ENCODE measurements around the gene CD2. TPM values are rescaled to one million over a fixed set of nuclear protein-coding genes. Genes with fewer than 3 reads are reported as not detected.

Gene CD2
- total RNA-seq, 1 donor from 2014 or later = not detected

DNA sequence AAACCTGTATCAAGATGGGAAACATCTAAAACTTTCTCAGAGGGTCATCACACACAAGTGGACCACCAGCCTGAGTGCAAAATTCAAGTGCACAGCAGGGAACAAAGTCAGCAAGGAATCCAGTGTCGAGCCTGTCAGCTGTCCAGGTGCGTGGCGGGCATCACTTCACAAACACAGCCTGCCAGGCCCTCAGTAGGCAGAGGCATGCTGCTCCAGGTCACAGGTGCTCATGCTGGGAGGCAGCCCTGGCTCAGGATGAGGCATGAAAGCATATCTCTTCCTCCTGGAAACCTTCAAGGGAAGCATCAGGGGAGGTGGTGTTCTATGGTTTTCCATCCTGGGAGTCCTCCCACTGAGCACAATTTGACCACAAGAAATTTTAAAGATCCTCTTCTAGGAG lies 6.3 kb downstream of the CD2 start:
- no peak for DNase-seq (ENCODE audit: low read depth, low spot score)

DNA sequence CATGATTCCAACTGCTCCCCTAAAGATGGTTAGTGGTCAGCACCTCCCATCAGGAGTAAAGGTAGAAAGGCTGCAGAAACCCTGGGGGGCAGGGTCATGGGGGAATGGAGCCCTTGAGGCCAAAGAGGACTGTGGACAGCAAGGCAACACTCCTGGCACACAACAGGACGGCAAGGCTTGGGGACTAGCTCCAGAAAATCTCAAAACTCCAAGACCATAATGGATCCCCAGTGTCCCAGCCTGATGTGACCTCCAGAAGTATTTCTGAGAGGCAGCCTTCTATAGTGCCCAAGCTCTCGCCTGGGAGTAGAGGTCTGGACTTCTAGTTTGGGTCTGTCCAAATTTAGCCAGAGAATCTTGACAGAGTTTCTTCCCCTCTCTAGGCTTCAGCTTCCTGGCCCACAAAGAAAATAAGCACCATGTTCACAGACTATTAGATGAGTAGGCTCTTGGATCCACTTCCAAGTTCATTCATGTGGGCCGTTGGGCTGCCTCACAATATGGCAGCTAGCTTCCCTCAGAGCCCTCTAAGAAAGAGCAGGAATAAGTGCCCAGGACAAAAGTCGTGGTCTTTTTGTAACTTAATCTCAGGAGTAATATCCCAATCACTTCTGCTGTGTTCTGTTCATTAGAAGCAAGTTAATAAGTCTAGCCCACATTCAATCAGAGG lies 6.9 kb downstream of the CD2 start:
- no peak for DNase-seq (ENCODE audit: low read depth, low spot score)

DNA sequence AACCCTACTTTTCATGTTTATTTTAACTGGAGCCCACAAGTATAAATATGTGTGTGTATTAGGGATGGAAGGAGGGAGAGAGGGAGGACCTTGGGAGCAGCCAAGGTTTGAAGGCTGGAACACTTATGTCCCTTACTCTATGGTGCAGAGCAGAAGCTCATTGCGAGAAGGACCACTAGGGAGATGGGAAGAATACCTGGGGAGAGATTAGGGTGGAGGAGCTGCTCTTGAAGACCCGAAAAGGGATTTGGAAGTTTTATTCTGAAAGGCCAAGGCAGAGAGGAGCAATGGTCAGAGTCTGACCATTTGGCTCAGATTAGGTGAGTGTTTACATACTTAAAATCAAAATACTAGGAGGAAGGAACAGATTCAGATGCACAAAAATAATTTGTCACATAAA lies 8.1 kb downstream of the CD2 start:
- no peak for DNase-seq (ENCODE audit: low read depth, low spot score)

DNA sequence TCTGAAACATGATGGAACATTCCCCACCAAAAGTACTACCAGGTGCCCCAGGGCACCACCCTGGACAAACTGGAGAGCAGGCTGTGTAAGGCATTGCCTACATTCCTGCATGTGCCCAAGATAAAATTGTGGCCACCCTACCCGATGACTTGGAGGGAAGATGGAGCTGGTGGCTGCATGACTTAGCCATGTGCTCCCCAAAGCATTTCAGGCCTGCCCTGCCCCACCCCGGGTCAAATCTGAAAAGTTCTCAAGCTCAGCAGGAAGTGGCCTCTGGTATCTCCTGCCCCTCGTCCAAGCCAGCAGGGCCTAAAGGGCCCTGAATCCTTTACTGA lies 8.5 kb downstream of the CD2 start:
- no peak for DNase-seq (ENCODE audit: low read depth, low spot score)

DNA sequence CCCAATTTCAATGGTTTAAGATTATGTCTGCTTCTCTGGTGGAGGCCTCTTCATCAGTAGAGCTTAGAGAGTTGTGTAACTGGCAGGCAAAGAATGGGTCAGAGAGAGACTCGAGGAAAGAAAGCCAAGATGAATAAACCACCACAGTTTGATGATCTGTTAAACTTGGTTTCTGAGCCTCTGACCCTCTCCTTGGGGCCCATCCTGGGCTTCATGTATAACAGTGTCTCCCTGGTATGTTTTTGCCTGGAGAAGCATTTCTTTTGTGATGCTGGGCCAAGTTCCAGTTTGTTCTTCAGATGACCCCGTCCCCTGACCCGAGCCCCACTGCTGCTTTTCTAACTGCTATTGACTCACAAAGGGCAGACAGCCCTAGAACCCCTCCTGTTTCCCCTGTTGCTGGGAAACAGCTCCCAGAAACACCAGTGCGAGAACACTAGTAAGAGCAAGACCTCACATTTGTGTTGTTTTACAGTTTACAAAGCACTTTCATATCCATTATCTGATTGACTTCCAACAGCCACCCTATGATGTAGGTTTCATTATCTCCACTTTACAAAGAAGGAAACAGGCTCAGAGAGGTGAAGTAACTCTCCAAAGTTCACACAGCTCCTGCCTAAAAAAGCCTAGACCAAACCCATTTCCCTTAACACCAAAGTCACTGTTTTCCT lies 9.0 kb downstream of the CD2 start:
- DNase-seq (ENCODE audit: low read depth, low spot score) = no peak

DNA sequence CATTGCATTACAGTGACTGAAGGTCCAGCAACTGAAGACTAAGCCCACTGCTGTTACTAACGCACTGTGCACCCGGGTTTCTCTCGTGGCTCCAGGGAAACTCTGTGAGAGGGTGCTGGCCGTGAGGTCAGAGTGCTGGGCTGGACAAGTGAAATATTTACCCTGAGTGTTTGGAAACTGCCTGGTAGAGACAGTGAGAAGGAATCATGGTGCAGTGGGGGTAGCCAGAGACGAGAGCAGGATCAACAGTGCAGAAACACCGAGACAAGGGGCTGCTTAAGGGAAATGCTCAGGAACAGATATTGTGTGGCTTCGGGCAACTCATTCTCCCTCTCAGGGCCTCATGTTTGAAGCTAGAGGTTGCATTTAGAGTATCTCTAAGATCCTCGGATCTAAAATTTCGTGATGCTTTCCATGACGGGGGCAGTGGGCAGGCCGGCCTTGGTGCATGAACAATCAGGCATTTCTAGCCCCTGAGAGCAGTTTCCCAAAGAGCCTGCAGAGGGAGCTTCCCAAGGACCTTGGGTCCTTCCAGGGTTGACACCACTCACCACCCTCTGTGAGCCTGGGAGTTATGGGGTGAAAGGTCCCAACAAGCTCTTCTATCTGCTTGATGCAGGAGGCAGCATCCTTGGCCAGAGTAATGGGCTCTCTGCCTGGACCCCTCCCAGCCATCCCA lies 9.7 kb downstream of the CD2 start:
- DNase-seq (ENCODE audit: low read depth, low spot score) = no peak

DNA sequence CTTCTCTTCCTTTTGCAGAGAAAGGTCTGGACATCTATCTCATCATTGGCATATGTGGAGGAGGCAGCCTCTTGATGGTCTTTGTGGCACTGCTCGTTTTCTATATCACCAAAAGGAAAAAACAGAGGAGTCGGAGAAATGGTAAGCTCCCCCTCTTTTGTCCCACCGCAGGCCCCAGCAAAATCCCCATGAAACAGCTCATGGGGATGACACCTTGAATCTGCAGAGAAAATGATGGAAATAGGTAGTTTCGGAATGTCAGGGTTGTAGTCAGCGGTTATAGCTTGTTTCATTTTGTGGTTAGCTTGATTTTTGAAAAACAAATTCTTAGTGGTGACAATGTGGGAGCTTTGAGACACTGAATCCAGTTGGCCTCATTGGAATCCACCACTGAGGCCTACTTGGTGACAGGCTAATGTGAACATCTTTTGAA lies 10.3 kb downstream of the CD2 start:
- no peak for DNase-seq (ENCODE audit: low read depth, low spot score)

DNA sequence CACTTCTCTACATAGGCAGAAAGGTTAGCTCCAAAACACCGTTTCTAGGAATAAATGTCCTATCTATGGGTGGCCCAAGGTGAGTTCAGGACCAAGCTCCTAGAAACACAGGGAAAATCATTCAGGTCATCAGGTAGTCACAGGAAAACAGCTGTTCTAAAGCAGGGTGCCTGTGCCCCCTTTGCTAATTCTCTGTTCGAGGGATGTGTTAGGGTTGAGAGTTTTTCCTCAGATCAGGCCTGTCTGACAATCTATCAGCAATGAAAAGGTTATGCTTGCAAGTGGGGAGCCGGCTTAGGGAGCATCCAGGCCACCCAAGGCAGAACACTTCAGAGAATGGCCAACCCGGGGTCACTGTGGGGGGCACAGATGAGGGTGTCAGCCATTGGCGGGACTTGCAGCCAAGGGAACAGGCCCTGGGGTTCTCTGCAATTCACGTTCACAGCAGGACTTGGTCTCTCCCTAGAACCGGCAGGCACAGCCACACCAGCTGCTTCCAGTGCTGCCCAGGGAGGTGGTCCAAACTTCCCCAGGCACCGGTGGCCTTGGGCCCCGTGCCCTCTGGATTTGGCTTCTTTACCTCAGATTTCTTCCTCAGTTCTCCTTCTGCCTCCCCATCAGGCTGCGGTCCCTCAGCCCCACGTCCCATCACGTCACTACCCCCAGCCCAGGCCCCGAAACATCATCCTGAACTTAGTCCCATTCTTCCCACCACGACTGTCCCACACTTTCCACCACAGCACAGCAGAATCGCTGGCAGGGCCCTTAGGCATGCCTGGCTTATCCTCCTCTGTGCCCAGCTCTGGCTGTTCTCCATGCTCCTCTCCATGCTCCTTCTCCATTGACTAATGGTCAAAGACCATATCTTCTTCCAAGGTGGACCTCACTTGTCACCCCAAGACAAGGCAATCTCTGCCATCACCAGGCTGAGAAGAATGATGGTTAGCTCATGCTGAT lies 11.0 kb downstream of the CD2 start:
- DNase-seq (ENCODE audit: low read depth, low spot score) = no peak

DNA sequence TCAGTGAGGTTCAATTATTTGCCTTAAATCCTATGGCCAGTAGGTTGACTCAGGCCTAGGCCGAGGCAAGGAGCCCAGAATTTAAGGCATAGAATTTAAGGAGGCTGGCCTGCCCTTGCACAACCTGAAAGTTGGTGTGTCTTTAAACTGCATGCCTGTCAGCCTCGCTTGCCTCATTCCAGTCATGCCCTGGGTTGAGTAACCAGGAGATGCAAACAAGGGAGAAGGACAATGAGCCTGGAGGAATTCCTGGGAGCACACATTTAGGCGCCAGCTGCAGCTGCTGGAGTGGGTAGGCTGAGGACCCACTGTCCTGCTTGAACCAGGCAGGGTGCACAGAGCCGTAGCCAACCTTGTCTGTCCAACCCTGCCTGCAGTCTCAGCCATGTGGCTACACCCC lies 11.7 kb downstream of the CD2 start:
- DNase-seq (ENCODE audit: low read depth, low spot score) = no peak

DNA sequence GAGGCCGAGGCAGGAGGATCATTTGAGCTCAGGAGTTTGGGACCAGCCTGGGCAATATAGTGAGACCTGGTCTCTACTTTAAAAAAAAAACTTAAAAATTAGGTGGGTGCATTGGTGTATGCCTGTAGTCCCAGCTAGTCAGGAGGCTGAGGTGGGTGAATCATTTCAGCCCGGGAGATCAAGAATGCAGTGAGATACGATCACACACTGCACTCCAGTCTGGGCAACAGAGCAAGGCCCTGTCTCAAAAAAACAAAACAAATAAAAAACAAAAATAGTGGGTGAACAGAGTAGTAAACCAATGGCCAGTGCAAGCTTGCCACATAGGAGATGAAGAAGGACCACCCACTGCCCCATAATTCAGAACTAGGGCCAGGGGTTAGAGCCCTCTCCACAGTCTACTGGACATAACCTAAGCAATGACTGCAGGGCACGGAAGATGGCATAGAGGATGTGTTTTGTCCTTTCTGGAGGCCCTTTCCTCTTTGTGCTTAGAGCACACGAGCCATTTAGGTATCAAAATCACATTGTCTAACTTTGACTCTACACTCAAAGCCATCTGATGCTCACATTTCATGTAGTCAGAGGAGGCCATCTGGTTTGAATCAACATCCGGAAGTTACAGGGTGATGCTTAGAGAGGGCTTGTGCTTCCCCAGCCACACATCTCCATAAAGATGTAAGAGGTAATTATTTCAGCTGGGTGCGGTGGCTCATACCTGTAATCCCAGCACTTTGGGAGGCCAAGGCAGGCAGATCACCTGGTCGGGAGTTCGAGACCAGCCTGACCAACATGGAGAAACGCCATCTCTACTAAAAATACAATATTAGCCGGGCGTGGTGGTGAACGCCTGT lies 12.6 kb downstream of the CD2 start:
- DNase-seq (ENCODE audit: low read depth, low spot score) = no peak

DNA sequence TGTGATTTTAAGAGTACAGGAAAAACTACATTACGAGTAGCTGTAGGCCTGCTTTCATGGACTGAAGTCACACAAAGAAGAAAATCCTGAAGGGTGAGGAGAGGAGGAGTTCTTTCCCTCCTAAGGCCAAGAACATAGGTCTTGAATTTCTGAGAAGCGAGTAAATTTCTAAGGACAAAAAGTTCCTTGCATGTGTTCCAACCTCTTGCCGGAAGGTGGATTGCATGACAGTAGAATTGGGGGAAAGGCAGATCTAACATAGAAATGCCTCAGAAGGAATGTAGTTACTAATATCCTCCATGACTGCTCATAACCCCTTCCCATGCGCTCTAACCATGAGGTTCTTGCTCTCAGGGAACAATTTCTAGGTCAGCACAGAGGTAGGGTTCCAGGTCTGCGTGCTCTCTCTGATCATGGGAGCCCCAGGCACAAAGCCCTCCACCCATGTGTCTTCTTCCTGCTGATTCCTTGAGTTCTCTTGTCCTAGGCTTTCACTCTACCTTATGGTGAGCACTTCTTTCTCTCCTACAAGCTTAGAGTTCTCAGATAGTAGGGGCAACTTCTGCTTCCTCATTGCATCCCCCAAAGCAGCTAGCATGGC lies 13.7 kb downstream of the CD2 start:
- DNase-seq (ENCODE audit: low read depth, low spot score) = no peak

DNA sequence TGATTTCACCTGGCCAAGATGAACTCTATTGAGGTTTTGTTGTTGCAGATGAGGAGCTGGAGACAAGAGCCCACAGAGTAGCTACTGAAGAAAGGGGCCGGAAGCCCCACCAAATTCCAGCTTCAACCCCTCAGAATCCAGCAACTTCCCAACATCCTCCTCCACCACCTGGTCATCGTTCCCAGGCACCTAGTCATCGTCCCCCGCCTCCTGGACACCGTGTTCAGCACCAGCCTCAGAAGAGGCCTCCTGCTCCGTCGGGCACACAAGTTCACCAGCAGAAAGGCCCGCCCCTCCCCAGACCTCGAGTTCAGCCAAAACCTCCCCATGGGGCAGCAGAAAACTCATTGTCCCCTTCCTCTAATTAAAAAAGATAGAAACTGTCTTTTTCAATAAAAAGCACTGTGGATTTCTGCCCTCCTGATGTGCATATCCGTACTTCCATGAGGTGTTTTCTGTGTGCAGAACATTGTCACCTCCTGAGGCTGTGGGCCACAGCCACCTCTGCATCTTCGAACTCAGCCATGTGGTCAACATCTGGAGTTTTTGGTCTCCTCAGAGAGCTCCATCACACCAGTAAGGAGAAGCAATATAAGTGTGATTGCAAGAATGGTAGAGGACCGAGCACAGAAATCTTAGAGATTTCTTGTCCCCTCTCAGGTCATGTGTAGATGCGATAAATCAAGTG lies 14.3 kb downstream of the CD2 start:
- DNase-seq (ENCODE audit: low read depth, low spot score) = no peak

DNA sequence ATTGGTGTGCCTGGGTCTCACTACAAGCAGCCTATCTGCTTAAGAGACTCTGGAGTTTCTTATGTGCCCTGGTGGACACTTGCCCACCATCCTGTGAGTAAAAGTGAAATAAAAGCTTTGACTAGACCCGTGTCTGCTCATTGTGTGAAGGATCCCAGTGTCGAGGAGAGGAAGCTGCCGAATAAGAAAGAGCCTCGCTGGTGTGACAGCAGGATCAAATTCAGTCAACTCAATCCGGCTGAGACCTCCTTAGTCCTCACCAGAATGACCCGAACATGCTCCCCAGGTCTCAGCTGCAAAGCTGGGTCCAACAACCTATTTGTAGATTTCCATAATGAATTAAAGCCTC lies 14.8 kb downstream of the CD2 start:
- no peak for DNase-seq (ENCODE audit: low read depth, low spot score)

DNA sequence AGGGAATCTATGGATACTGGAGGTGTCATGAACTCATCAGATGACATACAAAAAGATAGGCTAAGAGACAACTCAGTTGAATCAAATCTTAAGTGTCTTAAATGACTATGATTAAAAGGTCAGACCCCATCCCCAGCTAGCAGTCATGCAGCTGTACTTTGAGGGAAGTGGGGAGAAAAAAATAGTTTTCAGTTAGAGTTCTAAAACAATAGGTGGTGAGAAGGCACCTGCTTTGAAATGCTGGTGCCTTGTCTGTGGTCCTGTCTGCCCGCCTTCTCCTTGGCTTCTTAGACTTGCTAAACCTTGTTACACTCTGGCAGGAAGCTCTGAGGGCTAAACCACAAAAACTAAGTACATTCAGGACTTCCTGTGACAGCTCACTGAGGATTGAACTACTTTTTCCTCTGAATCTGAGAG lies 15.3 kb downstream of the CD2 start:
- DNase-seq (ENCODE audit: low read depth, low spot score) = no peak

DNA sequence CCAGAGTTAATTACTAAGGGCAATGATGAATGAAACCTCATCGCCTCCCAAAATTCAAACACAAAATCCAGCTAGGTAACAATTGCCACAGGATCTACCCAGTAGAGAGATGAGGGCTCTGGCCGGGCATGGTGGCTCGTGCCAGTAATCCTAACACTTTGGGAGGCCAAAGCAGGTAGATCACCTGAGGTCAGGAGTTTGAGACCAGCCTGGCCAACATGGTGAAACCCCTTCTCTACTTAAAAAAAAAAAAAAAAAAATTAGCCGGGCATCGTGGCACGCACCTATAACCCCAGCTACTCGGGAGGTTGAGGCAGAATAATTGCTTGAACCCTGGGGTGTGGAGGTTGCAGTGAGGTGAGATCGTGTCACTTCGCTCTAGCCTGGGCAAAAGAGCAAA lies 15.8 kb downstream of the CD2 start:
- no peak for DNase-seq (ENCODE audit: low read depth, low spot score)

DNA sequence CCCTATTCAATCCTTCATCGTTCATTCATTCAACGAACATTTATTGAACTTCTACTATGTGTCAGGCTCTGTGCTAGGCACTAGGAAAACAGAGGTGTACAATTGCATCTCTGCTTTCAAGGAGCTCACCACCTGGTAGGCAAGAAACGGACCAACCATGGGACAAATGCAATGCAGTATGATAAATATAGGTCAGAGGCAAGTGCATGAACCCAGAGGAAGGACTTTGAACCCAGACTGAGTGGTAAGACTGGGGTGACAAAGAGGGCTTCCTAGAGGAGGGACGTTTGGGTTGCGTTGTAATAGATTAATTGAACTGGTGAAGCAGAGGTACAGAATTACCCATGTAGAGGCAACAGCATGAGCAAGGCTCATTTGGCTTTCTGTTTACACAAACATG lies 16.4 kb downstream of the CD2 start:
- DNase-seq (ENCODE audit: low read depth, low spot score) = no peak

DNA sequence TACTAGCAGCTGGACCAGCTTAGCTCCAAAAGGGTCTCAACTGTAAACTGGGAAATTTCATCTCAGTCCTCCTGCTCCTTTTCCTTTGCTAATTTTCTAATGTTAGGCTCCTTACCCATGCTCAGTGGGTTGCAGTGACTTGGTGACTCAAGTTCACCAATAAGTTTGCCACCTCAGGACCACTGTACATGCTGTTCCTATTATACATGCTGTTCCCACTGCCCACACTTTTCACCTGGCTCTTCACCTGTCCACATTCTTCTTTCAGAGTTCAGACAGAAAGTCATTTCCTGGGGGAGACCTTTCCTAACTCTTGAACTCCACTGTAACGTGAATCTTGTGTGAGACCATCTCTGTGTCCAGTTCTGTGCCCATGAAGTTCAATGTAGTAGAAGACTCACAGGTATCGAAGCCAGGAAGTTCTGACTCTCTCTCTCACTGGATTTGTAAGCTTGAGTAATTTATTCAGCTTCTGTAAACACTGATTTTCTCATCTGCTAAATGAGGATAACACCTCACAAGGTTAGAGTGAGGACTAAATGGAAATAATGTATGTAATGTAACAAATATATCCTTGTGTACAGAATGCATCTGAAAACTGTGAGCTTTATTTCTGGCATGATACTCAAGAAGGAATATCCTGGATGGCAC lies 17.9 kb downstream of the CD2 start:
- DNase-seq (ENCODE audit: low read depth, low spot score) = no peak

DNA sequence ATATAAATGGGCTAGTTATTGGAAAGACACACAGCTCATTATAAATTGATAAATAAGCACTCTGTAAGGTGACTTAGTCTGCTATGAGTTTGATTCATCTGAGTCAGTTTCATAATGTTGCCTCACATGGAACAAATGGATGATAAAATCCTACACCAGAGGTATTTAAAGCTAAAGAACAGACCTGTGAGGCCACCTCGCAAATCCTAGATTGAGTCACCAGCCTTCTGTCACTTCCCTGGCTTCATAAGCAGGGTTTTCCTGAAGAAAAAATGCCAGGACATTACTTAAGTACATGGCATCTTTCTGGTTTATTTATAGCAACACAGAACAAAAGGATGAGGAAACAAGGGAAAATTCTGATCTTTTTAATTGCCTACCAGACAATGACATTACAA lies 18.4 kb downstream of the CD2 start:
- DNase-seq (ENCODE audit: low read depth, low spot score) = no peak

DNA sequence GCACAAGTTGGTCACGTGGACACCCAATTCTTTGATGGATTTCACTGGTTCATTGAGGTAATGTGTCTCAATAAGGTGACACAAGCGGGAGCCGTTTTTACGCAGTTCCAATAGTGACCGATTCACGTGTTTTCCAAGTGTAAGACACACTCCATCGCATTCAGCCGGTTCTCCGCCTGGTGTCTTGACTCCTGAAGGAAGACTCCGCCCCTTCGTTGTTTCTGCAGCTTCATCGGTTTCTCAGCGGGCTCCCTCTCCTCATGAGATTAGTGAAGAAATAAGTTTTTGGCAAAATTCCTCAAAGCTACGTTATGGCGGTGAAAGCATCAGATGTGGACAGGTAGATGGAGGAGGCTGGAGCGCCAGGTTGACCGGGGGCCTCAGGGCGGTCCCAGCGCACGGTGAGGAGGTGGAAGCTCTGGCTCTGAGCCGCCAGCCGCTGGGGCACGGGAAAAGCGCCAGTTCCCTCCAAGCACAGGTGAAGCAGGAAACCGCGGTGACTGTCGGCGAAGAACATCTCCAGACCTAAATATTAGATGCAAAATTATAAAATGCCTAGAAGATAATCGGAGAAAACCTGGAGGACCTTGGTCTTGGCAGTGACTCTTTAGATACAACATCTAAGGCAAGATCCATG lies 21.0 kb downstream of the CD2 start:
- no peak for DNase-seq (ENCODE audit: low read depth, low spot score)
